HG02973 (cell line): Measurements from ENCODE around the gene TMC6.

ENCODE experiments used
- ATAC-seq: cut with Tn5 transposase; IDR thresholded peaks from one replicate; pipeline ENCODE4 v1.9.1; 2021; ENCODE audit warnings: moderate library complexity; ENCODE audit not compliant: unreplicated experiment

The TMC6 gene

DNA sequence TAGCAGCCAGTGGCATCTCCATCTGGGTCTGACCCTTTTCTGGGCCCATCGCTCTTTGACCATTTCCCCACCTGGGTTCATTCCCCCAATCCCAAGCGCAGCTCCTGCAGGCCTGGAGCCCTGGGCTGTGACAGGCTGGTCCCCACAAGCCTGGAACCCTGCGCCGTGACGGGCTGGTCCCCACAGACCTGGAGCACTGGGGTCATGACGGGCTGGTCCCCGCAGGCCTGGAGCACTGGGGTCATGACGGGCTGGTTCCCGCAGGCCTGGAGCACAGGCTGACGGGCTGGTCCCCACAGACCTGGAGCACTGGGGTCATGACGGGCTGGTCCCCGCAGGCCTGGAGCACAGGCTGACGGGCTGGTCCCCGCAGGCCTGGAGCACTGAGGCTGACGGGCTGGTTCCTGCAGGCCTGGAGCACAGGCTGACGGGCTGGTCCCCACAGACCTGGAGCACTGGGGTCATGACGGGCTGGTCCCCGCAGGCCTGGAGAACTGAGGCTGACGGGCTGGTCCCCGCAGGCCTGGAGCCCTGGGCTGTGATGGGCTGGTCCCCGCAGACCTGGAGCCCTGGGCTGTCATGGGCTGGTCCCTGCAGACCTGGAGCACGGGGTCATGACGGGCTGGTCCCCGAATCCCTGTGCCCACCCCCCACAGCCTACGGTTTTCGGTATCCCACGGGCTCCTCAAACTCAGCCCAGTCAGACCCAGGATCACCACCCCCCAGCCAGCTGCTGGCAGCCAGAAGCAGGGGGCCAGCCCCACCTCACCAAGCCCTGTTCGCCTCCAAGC is 16.6 kb downstream of the TMC6 start:
- ATAC-seq = no peak

DNA sequence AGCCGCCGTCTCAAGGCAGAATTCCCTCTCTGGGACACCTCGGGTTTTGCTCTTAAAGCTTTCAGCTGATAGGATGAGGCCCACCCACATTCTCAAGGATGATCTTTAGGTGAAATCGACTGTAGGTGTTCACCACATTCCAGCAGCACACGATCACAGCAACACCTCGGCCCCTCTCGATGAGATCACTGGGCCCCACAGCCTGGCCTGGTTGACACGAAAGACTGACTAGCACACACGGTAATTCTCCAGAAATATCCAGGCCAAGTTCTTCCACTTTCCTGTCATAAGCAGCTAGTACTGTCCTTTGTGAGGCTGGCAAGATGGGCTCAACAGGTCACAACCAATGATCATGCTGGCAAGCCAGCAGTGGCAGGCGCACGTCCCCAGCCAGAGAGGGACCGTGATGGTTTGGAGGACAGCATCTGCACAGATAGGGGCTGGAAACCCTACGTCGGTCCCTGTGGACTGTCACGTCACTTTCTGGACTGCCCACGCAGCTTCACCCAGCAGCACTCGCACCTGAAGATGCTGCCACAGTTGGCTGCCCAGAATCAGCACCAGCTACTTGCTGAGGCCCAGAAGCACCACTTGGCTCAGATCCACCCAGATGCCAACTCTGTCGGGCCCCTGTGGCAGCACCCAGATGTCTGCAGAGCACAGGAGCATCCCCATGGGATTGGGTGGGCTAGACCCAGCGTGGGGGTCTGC is 17.4 kb downstream of the TMC6 start:
- ATAC-seq = no peak

DNA sequence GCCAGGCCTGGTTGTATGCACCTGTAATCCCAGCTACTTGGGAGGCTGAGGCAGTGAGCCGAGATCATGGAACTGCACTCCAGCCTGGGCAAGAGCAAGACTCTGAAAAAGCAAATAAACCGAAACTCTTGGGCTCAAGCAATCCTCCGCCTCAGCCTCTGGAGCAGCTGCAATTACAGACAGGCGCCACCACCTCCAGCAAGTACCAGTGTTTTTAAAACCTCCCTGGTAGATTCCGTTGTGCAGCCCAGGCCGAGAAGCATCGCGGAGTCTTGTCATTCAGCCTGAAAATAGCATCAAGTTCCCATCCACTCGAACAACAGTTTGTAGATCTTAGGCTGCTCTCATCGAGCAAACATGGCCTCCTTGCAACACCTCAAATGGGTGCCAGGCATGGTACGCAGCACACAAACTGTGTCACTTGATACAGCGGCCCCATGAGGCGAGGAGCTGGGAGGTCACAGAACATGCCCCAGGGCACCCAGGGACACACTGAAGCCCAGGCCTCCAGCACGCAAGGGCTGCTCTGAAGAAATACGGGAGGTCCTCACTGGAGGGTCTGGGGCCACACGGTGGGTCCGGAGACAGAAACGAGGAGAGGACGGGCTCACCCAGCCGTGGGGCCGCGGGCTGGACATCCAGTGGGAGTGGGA is 18.1 kb downstream of the TMC6 start:
- ATAC-seq = no peak

DNA sequence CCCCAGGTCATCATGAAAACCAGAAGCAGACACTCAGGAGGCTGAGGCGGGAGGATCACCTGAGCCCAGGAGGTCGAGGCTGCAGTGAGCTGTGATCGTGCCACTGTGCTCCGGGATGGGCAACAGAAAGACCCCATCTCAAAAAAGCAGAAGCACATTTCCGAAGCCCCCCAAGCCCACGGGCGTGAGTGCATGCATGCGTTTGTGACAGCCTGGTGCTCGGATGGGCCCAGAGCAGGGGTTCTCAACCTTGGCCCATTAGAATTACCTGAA is 19.1 kb downstream of the TMC6 start:
- no peak for ATAC-seq

DNA sequence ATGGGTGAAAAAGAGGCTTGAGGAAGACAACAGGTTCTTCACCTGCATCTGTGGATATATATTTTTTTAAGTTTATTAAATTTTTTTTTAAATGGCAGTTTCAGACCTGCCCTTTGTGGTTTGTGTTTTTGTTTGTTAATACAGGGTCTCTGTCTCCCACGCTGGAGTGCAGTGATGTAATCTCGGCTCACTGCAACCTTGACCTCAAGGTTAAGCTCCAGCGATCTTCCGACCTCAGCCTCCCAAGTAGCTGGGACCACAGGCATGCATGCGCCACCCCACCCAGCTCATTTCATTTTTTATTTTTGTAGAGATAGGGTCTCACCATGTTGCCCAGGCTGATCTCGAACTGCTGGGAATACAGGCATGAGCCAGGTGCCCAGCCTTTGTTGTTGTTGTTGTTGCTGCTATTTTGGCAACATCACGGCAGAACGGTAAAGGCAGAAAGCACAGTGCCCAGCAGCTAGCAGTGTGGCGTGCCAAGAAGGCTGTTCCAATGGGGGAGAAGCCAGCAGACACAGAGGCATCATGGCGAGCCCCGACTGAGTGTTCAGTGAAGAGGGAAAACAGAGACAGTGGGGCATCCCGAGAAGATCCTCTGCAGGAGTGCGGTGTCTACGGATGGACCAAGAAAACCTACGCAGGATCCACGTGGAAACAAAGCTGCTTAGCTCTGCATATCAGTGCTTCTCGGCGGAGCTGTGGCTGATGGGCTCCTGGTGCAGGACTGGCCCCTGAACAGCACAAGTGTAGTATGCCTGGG is 19.6 kb downstream of the TMC6 start:
- no peak for ATAC-seq

DNA sequence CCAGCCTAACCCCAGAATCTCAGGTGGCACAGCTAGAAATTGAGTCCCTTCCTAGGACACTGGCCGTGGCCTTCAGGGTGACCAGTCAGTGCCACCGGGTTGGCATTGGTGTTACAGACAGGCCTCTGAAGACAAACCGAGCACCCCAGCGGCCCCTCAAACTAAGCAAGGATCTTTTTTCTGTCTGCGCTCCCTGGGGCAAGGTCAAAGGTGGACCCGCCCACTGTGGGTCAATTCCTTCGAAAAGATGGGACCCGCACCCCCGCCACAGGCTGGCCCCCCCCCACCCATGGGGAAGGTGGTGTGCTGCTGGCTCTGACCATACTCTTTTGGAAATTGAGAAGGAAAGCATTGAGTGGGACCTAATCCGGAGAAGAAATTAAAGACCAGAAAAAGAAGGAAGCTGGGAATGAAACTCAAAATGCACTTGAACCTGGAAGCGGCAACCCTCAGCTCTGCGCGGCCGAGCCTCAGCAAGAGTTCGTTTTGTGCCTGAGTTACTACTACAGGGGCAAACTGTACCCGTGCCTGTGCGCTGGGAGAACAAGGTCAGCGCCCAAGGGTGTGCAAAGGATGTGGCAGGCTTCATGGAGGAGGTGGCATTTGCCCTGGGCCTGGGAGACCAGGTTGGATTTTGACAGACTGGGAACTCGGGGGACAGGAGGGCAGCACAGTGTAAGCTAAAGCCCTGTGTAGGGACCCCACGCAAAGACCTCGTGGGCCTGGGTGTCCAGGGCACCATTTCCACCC is 20.4 kb downstream of the TMC6 start:
- no peak for ATAC-seq

DNA sequence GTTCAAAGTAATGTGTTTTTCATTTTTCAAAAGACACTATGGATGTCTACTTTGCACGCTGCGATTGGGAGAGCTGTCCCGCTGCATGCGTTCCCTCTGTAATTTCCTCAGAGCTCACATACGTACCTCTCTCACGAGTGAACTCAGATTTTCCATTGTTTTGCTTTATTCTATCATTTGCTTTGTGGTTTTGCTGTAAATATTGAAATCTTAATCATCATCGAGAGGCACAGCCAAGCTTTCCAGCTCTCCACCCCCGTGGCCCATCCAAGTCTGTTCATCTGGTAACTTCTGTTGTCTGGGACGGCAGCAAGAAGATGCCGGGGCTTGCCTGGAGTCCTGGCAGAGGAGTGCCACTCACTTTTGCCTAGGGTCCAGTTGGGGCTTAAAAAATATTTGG is 21.1 kb downstream of the TMC6 start:
- no peak for ATAC-seq

DNA sequence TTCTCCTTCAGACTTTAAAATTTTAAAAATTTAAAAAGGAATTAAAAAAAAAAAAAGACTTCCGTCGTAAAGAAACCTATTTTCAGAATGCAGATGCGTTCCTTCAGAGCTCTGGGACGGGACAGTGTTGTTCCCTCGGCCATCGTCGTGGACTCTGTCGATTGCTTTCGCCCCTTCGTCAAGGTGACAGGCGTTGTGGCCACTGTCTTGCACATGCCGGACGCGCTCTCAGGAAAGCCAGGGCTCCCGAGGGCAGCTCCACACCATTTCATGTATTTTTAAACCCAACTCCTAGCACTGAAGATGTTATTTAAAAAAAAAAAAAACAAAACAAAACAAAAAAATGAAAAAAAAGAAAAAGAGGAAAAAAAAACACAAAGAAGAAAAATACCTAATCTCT is 22.3 kb downstream of the TMC6 start:
- no peak for ATAC-seq

DNA sequence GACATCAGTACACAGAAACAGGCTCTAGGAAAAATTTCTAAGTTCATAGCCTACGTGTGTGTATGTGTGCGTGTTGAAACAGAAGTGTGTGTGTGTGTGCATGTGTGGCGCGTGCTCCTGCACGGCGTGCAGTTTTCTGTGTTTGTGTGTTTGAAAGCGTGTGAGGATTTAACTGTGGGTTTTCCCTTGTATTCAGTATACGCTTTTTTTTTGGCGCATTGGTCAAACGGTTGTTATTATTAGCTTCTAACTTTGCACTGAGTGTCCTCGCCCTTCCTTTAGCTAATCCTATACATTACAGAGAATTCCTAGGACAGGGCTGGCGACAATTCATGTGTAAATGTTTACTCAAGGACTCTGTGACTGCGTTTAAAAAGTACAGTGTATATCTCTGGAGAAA is 23.0 kb downstream of the TMC6 start:
- ATAC-seq = no peak

DNA sequence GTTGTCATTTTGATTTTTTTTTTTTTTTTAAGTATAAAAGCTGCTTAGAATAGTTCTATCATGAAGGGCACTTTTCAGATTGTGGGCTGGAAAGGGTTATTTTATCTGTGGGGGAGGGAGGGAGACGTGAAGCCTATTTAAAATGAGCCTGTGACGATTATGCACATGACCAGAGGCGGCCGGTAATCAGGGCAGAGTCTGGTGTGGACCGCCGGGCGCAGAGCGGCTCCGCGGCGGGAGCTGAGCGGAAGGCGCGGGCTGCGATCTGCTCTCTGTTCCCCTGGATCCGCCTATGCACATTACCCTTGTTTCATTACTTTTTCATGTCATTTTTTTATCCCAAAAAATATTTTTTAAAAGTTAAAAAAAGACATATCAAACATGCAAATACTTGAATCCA is 23.5 kb downstream of the TMC6 start:
- ATAC-seq = no peak

DNA sequence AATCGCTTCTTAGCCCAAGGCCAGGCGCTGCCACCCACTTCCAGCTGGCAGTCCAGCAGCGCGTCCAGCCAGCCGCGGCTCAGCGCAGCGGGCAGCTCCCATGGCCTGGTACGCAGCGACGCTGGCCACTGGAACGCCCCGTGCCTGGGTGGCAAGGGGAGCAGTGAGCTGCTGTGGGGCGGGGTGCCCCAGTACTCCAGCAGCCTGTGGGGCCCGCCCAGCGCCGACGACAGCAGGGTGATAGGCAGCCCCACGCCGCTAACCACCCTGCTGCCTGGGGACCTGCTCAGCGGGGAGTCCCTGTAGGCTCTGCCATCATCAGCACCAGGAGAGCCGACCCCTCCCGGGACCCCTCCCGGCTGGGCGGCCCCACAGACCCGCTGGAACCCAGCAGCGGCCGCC is 24.0 kb downstream of the TMC6 start:
- ATAC-seq = no peak

DNA sequence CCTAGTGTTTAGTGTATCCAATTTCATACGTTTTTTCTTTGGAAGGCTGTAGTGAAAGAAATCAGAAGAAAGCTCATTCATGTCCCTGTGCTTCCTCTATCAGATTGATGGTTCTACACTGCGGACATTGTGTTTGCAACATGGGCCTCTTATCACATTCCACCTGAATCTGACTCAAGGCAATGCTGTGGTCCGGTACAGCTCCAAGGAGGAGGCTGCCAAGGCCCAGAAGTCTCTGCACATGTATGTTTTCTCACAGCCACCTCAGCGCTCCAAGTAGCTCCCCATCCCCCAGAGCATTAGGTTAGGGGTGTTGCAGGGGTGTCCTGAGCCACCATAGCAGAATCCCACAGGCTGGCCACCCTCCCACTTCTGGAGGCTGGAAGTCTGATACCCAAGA is 25.2 kb downstream of the TMC6 start:
- ATAC-seq = no peak

DNA sequence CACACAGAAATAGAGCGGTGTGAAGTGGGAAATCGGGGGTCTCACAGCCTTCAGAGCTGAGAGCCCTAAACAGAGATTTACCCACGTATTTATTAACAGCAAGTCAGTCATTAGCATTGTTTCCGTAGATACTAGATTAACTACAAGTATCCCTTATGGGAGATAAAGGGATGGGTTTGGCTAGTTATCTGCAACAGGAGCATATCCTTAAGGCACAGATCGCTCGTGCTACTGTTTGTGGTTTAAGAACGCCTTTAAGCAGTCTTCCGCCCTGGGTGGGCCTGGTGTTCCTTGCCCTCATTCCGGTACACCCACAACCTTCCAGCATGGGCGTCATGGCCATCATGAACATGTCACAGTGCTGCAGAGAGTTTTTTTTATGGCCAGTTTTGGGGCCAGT is 27.0 kb downstream of the TMC6 start:
- ATAC-seq = no peak

DNA sequence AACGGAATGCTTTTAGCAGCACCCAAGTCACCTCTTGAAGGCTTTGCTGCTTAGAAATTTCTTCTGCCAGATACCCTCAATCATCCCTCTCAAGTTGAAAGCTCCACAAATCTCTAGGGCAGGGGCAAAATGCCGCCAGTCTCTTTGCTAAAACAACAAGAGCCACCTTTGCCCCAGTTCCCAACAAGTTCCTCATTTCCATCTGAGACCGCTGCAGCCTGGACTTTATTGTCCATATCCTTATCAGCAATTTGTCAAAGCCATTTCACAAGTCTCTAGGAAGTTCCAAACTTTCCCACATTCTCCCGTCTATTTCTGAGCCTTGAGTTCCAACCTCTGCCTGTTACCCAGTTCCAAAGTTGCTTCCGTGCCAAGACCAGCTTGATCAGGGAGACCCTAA is 27.4 kb downstream of the TMC6 start:
- ATAC-seq = no peak

DNA sequence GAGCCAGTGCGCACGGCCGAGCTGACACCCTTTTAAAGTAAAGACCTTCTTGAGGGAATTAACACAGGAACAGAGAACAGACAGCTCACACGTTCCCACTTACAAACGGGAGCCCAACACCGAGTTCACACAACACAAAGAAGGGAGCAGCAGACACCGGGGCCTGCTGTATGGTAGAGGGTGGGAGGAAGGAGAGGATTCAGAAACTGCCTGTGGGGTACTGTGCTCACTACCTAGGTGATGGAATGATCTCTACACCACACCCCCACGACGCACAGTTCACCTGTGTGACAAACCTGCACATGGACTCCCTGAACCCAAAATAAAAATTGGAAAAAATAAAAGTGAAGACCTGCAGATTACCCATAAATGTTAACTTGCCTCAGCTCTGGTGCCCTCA is 32.5 kb downstream of the TMC6 start:
- ATAC-seq = no peak

DNA sequence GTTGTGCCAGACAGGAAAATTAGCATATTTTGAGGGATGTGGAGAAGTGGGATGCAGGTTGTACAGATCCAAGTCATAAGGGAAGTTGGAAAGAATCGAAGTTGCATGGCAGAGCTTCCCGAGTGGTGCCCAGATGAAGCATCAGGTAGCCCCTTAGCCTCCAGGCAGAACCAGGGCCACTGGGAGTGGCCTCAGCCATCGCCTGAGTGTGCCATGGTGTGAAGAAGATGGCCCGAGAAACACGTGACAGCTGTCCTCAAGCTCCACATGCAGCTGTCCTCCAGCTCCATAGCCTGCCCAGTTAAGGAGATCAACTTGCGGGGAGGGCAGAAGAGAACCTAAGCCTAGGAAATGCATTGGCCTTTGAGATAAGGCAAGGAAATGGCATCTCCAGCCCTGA is 33.5 kb downstream of the TMC6 start:
- ATAC-seq = no peak

DNA sequence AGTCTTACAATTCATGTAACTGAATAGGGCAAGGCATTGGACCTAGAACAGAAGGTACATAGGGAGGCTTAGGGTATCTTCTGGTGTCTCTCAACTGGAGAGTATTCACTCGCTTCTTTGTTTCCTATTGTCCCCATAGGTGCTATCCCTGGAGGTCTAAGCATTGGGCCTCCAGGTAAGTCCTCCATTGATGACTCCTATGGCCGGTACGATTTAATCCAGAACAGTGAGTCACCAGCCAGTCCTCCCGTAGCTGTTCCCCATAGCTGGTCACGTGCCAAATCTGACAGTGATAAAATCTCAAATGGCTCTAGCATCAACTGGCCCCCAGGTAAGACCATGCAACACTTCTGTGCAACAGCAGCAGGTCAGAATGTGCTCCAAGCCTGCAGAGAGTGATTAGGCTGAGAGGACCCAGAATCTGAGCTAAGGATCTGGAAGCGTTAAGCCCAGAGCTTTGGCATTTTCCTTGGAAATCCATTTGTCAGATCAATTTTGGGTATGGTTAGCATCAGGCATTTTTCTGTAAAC is 35.7 kb downstream of the TMC6 start:
- ATAC-seq = no peak

DNA sequence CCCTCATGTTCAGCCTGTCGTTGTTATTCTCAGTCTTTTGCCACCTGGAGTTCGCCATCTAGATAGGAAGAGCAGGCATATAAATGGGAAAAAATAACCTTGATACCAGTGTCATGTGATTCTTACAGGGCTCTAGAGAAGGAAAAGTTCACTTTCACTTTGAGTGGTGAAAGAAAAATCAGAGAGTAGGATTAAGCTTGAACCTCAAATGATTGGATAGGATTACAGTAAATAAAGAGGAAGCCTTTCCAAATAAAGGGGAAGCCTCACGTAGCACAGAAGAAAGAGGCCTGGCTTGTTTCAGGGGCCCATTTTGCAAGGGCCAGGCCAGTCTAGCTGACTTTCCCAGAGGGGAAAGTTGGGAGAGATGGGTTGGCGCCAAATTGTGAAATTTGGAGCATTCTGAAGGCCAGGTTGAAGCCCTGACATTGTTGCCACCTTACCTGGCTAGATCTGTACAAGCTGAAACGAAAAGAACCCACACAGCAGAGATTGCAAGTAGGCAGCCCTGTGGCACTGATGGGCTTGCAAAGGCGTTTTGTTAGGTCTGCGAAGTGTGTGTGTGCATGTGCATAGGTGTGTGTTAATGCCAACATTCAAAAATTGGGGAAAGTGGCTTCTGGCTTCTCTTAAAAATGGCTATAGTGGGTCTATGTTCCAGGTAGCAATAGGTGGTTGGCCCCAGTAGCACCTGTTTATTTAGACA is 38.8 kb downstream of the TMC6 start:
- no peak for ATAC-seq

DNA sequence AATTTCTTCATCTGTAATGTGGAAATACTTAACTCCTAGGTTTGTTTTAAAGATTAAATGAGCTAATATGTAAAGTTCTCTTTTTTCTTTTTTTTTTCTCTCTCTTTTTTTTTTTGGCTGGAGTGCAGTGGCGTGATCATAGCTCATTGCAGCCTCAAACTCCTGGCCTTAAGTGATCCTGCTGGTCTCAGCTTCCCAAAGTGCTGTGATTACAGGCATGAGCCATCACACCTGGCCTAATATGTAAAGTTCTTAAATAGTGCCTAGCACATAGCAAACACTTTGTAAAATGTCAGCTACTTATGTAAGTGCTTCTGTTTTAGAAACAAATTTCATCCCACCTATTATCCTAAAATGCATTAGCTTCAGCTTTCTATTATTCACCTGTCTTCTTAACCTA is 40.0 kb downstream of the TMC6 start:
- ATAC-seq = no peak

DNA sequence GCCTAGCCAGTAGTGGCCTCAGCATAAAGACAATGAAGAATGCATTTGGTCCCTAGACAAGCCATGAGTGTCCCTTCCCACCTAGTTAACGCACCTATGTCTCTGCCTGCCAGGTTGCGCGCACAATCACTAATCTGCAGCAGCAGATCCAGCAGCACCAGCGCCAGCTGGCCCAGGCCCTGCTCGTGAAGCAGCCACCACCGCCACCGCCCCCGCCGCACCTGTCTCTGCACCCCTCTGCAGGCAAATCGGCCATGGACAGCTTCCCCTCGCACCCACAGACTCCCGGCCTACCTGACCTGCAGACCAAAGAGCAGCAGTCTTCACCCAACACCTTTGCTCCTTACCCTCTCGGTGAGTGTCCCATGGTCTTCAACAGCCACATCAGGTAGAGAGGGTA is 41.8 kb downstream of the TMC6 start:
- no peak for ATAC-seq
